Progenitor cell of endocrine pancreas (in vitro differentiated cells): ENCODE measurements around the gene CCDC88C. TPM values are rescaled to one million over a fixed set of nuclear protein-coding genes. Genes with fewer than 3 reads are reported as not detected.

ENCODE experiments used
- DNase-seq: peaks from one replicate; pipeline ENCODE4 v3.0.0; 2021; ENCODE audit warnings: low spot score; ENCODE audit not compliant: unreplicated experiment
- H3K27ac Mint-ChIP-seq: 2 replicates; pipeline ENCODE4 v1.8.0; 2021; ENCODE audit warnings: mild to moderate bottlenecking, moderate library complexity, mixed read lengths
- H3K27me3 Mint-ChIP-seq: 2 replicates; pipeline ENCODE4 v1.8.0; 2021; ENCODE audit warnings: mixed read lengths
- H3K36me3 Mint-ChIP-seq: 2 replicates; pipeline ENCODE4 v1.8.0; 2022; ENCODE audit warnings: mixed read lengths; ENCODE audit not compliant: insufficient read depth
- H3K4me1 Mint-ChIP-seq: 2 replicates; pipeline ENCODE4 v1.8.0; 2021; ENCODE audit warnings: low read depth, mixed read lengths
- H3K4me3 Mint-ChIP-seq: 2 replicates; pipeline ENCODE4 v1.8.0; 2021; ENCODE audit warnings: low read depth, mild to moderate bottlenecking, moderate library complexity, mixed read lengths
- H3K9me3 Mint-ChIP-seq: 2 replicates; pipeline ENCODE4 v1.8.0; 2021; ENCODE audit warnings: low read depth, mixed read lengths
- total RNA-seq: library from RNA; stranded (reverse); gene quantifications from 2 replicates; pipeline ENCODE4 v1.2.1, GENCODE V29; 2021
- TF ChIP-seq, protein P1 (sequence below): fragments of 200-600 bp; sonication (generic); IDR thresholded peaks from one replicate; pipeline ENCODE4 v1.5.0; 2021; ENCODE audit warnings: antibody characterized with exemption, mild to moderate bottlenecking; ENCODE audit not compliant: unreplicated experiment

The CCDC88C gene
- total RNA-seq, 1 donor from 2014 or later: 78.1 TPM

DNA sequence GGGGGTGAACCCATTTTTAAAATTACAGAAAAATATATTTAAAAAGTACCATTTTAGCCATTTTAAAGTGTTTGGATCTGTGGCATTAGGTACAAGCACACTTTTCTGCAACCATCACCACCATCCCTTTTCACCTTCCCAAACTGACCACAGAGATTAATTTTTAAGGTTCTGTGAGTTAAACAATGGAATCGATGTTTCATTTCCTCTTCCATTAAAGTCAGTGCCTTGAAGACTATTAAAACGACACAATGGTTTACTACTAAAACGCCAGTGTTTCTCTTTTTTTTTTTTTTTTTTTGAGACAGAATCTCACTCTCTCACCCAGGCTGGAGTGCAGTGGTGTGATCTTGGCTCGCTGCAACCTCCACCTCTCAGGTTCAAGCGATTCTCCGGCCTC, 95.0 kb downstream of the CCDC88C start:
- no peaks in the 10 kb centered on the region for H3K27me3 Mint-ChIP-seq
- TF ChIP-seq, protein P1, sequence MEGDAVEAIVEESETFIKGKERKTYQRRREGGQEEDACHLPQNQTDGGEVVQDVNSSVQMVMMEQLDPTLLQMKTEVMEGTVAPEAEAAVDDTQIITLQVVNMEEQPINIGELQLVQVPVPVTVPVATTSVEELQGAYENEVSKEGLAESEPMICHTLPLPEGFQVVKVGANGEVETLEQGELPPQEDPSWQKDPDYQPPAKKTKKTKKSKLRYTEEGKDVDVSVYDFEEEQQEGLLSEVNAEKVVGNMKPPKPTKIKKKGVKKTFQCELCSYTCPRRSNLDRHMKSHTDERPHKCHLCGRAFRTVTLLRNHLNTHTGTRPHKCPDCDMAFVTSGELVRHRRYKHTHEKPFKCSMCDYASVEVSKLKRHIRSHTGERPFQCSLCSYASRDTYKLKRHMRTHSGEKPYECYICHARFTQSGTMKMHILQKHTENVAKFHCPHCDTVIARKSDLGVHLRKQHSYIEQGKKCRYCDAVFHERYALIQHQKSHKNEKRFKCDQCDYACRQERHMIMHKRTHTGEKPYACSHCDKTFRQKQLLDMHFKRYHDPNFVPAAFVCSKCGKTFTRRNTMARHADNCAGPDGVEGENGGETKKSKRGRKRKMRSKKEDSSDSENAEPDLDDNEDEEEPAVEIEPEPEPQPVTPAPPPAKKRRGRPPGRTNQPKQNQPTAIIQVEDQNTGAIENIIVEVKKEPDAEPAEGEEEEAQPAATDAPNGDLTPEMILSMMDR: no peak
- no peak overlapping the region for H3K4me3 Mint-ChIP-seq
- no peak for DNase-seq
- H3K36me3 Mint-ChIP-seq: peaks cover 17% of the 10 kb centered on the region
- no peaks in the 10 kb centered on the region for H3K9me3 Mint-ChIP-seq
- H3K27ac Mint-ChIP-seq: no peak overlapping the region
- H3K4me1 Mint-ChIP-seq: peaks cover 3% of the 10 kb centered on the region

DNA sequence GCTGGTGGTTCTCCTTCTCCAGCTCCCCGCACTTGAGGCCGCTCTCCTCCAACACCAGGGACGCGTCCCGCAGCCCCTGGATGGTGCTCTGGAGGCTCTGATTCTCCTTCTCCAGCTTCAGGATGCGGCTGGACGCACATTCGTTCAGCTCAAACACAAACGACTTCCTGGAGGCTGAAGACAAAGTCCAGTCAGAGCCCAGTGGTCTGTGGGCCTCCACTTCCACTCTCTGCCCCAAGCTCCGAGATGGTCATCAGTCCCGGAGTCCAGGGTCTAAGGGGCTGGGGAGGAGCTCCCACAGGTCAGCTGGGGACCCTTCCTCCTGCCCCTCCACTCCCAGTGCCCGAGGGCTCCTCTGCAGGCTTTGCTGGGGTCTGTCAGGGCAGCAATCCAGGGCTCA, 96.5 kb downstream of the CCDC88C start:
- Mint-ChIP-seq H3K4me1 (peaks cover 3% of the 10 kb centered on the region), H3K27me3 (no peaks in the 10 kb centered on the region), H3K27ac (no peak overlapping the region), H3K9me3 (no peaks in the 10 kb centered on the region), H3K4me3 (no peak overlapping the region), H3K36me3 (peaks cover 25% of the 10 kb centered on the region)
- TF ChIP-seq, protein P1: no peak
- DNase-seq: no peak

DNA sequence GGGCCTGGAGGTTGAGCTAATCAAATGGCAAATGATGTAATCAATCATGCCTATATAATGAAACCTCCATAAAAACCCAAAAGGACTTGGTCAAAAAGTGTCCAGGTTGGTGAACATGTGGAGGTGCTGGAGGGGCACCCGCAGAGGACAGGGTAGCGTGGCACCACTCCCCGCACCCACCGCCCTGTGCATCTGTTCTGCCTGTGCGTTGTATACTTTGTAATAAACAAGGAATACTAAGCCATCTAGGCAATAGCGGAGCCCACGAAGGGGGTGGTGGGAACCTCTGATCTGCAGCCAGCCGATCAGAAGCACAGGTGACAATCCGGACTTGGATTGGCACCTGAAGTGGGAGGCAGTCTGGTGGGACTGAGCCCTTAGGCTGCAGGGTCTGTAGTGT, 97.4 kb downstream of the CCDC88C start:
- DNase-seq: no peak
- H3K4me3 Mint-ChIP-seq: no peak overlapping the region
- H3K27me3 Mint-ChIP-seq: no peaks in the 10 kb centered on the region
- TF ChIP-seq, protein P1: no peak
- H3K36me3 Mint-ChIP-seq: peaks cover 31% of the 10 kb centered on the region
- H3K27ac Mint-ChIP-seq: no peak overlapping the region
- H3K4me1 Mint-ChIP-seq: peaks cover 3% of the 10 kb centered on the region
- H3K9me3 Mint-ChIP-seq: no peaks in the 10 kb centered on the region

DNA sequence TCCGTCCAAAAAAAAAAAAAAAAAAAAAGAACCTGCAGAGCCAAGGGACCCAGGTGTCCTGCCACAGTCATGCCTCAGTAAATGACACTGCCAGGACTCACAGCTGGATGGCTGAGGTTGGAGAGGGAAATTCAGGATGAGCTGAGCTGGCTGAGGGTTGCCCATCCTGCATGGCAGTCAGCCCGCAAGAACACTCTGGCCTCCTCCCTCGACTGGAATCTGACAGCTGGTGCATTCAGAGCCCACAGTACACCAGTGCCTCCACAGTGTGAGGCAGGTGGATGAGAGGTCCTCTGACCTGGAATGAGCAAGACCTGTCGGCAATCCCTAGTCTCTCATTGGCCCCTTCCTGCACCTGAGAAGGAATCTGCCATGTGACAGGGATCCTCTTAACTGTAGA, 98.7 kb downstream of the CCDC88C start:
- TF ChIP-seq, protein P1: no peak
- peaks cover 3% of the 10 kb centered on the region for H3K4me1 Mint-ChIP-seq
- H3K27me3 Mint-ChIP-seq: no peaks in the 10 kb centered on the region
- H3K4me3 Mint-ChIP-seq: no peak overlapping the region
- no peak overlapping the region for H3K27ac Mint-ChIP-seq
- no peaks in the 10 kb centered on the region for H3K9me3 Mint-ChIP-seq
- DNase-seq: no peak
- peaks cover 37% of the 10 kb centered on the region for H3K36me3 Mint-ChIP-seq

DNA sequence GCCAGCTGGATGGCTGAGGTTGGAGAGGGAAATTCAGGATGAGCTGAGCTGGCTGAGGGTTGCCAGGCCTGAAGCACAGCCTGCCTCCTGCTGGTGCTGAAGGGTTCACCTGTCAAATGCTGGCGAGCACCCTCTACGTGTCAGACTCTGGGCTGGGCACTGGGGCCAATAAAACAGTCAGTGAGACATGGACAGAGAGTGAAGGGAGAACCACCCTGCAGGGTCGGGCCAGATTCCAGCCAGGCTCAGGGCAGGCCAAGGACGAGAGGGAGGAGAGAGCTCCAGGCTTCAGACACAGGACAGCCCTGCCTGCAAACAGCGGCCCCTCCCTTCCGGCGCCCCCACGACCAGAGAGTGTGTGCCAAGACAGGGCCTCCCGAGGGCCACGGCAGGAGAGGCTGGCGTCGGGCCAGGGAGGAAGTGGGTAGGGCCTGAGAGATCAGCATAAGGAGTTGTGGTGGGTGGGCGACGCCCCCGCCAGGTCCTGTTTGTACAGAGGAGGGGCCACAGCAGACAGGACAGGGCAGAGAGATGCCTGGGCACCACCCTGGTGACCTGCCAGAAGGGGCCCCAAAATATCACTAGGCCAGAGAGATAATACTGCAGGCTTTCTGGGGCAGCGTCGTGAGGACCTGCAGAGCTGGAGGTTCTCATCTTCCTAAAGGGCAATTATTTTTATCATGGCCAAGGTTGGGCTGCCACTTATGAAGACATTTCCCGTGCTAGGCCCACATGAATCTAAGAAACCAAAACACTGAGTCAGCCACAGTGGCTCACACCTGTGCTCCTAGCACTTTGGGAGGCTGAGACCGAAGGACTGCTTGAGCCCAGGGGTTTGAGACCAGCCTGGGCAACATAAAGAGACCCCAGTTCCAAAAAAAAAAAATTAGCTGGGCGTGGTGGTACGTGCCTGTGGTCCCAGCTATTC, 100.0 kb downstream of the CCDC88C start:
- no peak for DNase-seq

More for the DNA sequence above, 100.0 kb downstream of the CCDC88C start:
- TF ChIP-seq, protein P1: no peak
- H3K4me1 Mint-ChIP-seq: no peaks in the 10 kb centered on the region
- no peaks in the 10 kb centered on the region for H3K9me3 Mint-ChIP-seq
- H3K36me3 Mint-ChIP-seq: peaks cover 37% of the 10 kb centered on the region
- H3K27ac Mint-ChIP-seq: no peak overlapping the region
- H3K27me3 Mint-ChIP-seq: no peaks in the 10 kb centered on the region
- no peak overlapping the region for H3K4me3 Mint-ChIP-seq
